Keratinocyte (primary cell): Measurements from ENCODE around the gene MPPED1.

Source experiments
- EZH2 ChIP-seq: IDR thresholded peaks from one replicate; pipeline ENCODE4 v1.6.1; 2012; ENCODE audit warnings: inconsistent platforms, mild to moderate bottlenecking, low read length, moderate library complexity
- TF ChIP-seq, protein P1 (sequence below), 3 experiments: IDR thresholded peaks in 1 of 3; conservative IDR thresholded peaks in 1 of 3; optimal IDR thresholded peaks in 1 of 3; 2 replicates in 2 of 3; 3 replicates in 1 of 3; pipeline versions ENCODE3 to v1.5.1; 2011; ENCODE audit warnings: low read length in 3 of 3, mild to moderate bottlenecking in 3 of 3, moderate library complexity in 2 of 3, control low read depth in 1 of 3, inconsistent platforms in 1 of 3; ENCODE audit not compliant: insufficient read depth in 2 of 3; ENCODE audit errors: extremely low read depth in 1 of 3

DNA sequence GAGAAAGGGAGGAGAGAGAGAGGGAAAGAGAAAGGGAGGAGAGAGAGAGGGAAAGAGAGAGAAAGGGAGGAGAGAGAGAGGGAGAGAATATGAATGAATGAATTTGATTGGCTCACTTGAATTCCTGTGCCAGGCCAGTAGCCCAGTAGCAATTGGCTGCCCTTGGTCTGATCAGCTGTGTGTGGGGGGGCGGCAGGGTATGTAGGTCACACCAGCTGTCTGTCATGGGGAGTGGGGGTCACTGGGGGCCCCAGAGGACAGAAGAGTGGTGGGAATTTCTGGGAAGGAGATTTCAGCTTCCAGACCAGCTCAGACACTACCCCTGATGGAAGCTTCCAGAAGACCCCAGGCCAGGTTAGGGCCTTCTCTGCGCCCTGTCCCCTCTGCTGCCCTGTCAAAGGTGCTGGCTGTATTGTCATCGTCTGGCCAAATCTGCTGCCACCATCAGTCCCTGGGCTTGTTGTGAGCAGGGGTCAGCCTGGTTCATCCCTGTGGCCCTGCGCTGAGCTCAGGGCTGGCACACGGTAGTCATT lies 21.1 kb downstream of the MPPED1 start:
- TF ChIP-seq, protein P1, sequence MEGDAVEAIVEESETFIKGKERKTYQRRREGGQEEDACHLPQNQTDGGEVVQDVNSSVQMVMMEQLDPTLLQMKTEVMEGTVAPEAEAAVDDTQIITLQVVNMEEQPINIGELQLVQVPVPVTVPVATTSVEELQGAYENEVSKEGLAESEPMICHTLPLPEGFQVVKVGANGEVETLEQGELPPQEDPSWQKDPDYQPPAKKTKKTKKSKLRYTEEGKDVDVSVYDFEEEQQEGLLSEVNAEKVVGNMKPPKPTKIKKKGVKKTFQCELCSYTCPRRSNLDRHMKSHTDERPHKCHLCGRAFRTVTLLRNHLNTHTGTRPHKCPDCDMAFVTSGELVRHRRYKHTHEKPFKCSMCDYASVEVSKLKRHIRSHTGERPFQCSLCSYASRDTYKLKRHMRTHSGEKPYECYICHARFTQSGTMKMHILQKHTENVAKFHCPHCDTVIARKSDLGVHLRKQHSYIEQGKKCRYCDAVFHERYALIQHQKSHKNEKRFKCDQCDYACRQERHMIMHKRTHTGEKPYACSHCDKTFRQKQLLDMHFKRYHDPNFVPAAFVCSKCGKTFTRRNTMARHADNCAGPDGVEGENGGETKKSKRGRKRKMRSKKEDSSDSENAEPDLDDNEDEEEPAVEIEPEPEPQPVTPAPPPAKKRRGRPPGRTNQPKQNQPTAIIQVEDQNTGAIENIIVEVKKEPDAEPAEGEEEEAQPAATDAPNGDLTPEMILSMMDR (optimal IDR thresholded peaks at IDR 0.05 in 1 of 3, IDR thresholded peaks at IDR 0.05 in 1 of 3, conservative IDR thresholded peaks at IDR 0.05 in 1 of 3; ENCODE audit: extremely low read depth in 1 of 3, insufficient read depth in 2 of 3, low read length in 3 of 3): no peak
- no peak for TF ChIP-seq EZH2
